NCI-H524 (cell line): Measurements from ENCODE around the gene DUSP8.
"Not testable (repeated sequence)": the region's sequence is repeated elsewhere in the genome, so short reads cannot be mapped to it uniquely, and the experiment has no call there.

Experiments
- DNase-seq, 2 experiments: peaks; one replicate each; lab custom pipeline; 2025; lab: John Stamatoyannopoulos, UW

Gene DUSP8, protein sequence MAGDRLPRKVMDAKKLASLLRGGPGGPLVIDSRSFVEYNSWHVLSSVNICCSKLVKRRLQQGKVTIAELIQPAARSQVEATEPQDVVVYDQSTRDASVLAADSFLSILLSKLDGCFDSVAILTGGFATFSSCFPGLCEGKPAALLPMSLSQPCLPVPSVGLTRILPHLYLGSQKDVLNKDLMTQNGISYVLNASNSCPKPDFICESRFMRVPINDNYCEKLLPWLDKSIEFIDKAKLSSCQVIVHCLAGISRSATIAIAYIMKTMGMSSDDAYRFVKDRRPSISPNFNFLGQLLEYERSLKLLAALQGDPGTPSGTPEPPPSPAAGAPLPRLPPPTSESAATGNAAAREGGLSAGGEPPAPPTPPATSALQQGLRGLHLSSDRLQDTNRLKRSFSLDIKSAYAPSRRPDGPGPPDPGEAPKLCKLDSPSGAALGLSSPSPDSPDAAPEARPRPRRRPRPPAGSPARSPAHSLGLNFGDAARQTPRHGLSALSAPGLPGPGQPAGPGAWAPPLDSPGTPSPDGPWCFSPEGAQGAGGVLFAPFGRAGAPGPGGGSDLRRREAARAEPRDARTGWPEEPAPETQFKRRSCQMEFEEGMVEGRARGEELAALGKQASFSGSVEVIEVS

GRCh38 chr11:1572197-1573076, at the start of gene DUSP8:
TSS of gene DUSP8 (minus strand) at chr11:1572271. CDS start at chr11:1565826, 6,445 bp downstream.
- DNase-seq, result peak in 1 of 2 experiments; percentile 61

DNA sequence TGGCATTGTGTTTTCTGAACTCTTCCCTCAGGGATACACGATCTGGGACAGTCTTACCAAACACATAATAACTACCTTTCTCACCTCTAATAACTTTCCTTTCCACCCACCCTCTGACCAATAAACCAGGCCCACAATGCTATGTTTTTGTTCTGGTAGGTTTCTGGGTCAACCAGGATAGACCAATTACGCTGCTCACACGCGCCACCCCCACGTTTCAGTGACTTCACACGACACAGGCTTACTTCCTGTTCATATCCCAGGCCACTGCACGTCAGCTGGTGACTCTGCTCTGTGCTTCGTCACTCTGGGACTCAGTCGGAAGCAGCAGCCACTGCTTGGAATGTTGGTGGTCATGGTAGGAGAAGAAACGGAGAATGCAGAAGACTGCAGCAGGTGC, 47.4 kb upstream of the DUSP8 start:
- no peak for DNase-seq

- DNase-seq, result no peak
These were observed 46.2 kb upstream of the DUSP8 start for GRCh38 chr11:1618231-1618630.

- no peak for DNase-seq
These were observed 36.3 kb upstream of the DUSP8 start, which contains the start of gene KRTAP5-3 for GRCh38 chr11:1608363-1608762. TSS of gene KRTAP5-3 (minus strand) at chr11:1608463. CDS start at chr11:1608385, 78 bp downstream.

GRCh38 chr11:1607901-1608300, 35.8 kb upstream of the DUSP8 start:
- not testable (repeated sequence) for DNase-seq

DNA sequence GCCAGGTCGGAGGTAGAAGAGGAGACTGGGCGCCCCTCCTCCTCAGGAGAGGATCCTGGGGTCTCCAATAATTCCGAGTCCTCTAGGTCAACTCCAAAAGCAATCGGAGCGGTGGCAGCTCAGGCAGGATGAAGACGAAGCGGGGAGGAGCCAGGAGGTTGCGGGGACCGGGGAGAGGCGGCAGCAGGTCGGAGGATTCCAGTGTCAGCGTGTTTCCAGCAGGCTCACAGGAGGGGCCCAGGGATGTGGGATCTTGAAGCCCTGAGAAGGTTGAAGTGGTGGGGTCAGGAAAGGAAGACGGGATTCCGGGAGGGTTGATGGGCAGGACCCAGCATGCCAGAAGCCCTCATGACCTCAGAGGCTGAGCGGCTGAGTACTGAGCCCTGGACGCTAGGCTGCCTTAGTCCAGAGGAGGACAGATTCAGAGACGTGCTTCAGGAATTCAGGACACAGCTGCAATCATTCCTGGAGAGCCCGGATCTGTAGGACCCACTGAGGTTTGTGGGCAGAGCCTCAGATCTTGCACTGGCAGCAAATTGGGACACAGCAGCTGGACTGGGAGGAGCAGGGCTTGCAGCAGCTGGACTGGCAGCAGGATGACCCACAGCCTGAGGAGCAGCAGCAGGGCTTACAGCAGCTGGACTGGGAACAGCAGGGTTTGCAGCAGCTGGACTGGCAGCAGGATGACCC, 35.2 kb upstream of the DUSP8 start:
- not testable (repeated sequence) for DNase-seq

DNA sequence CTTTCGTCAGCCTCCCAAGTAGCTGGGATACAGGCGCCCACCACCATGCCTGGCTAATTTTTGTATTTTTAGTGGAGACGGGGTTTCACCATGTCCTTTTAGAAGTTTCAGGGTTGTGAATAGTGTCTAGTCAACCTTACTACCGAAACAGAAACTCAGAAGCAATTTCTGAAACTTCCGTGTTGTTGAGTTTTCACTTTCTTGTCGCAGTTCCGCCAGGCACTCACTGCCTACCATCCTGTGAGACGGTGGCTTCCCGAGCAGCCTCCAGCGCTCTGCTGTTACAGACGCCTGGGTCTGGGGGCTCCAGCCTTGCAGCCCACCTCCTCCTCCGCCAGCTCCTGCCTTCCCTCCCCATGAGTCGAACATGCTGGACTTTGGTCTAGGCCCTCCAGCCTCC, 33.9 kb upstream of the DUSP8 start:
- DNase-seq, result not testable (repeated sequence)

DNA sequence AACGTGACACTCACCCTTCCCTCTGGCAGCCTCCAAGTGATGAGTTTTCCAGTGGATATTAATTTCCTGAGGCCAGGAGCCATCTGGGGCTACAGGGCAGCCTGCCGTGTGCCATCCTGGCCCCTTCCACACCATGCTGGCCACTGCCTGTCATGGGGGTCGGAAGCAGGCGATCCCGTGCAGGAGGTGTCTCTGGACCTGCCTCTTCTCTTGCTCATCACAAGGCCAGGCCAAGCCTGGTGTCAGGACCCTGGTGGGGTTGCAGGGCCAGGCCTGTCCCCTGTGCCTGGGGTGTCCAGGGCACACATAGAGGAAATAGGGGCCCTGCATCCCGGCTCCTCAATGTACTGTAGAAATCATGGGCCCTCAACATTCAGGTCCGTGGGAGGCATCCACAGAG, 32.6 kb upstream of the DUSP8 start:
- no peak for DNase-seq

- DNase-seq, result no peak
These were observed 32.1 kb upstream of the DUSP8 start for GRCh38 chr11:1604181-1604580.

GRCh38 chr11:1603629-1604028, 31.6 kb upstream of the DUSP8 start:
- no peak for DNase-seq

GRCh38 chr11:1601663-1602062, 29.6 kb upstream of the DUSP8 start:
- DNase-seq, result not testable (repeated sequence)

- no peak for DNase-seq
These were observed 28.6 kb upstream of the DUSP8 start for GRCh38 chr11:1600626-1601025.

DNA sequence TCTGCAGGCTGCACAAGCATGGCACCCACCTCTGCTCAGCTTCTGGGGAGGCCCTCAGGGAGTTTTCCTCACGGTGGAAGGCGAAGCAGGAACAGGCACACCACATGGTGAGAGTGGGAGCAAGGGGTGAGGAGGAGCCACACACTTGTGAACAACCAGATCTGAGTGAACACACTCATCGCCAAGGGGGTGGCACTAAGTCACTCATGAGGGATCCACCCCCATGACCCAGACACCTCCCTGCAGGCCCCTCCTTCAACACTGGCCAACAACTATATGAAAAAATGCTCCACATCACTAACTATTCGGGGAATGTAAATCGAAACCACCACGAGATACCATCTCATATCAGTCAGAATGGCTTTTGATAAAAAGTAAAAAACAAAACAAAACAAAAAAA, 26.7 kb upstream of the DUSP8 start:
- DNase-seq, result no peak

- DNase-seq, result not testable (repeated sequence)
These were observed 26.3 kb upstream of the DUSP8 start for GRCh38 chr11:1598406-1598805.

- no peak for DNase-seq
These were observed 25.9 kb upstream of the DUSP8 start, which contains the start of gene KRTAP5-2 for GRCh38 chr11:1597994-1598380. TSS of gene KRTAP5-2 (minus strand) at chr11:1598294. CDS start at chr11:1598250, 44 bp downstream.

DNA sequence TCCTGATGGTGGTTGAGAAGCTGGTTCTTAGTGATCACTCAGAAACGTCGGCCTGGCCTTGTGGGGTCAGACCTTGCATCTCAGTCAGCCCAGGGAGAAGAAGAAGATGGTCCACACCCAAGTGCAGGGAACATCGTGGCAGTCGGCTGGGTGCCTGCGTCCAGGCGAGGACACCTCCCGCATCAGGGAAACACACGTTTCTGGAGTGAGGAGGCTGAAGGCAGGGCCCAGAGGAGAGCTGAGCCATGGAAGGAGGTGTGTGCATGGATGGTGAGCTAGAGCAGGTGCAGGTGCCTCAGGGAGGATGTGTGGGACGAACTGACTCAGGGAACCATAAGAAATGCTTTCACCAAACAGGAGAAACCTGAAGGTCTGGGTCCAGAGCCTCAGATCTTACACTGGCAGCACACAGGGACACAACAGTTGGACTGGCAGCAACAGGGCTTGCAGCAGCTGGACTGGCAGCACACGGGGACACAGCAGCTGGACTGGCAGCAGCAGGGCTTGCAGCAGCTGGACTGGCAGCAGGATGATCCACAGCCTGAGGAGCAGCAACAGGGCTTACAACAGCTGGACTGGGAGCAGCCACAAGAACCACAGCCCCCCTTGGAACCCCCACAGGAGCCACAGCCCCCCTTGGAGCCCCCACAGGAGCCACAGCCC, 25.4 kb upstream of the DUSP8 start:
- no peak for DNase-seq

GRCh38 chr11:1596576-1597121, 24.6 kb upstream of the DUSP8 start:
- DNase-seq, result not testable (repeated sequence)

- peak in 1 of 2 experiments; percentile 17 for DNase-seq
These were observed 24.0 kb upstream of the DUSP8 start for GRCh38 chr11:1595994-1596575.

DNA sequence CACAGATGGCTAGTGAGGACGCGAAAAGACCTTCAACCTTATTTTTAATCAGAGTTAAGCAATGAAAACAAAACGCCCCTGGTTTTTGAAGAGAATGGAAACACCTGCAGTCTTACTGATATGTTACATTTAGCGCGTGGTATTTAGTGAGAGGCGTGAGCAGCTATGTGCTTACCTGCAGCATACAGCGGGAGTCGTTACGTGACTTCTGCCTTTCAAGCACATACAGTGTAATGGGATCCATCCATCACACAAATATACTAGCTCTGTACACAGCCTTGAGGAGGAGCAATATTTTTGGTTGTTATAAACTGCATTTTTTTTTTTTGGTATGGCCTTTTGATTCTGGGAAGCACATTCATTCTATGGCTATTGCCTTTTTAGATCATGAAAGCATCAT, 20.6 kb upstream of the DUSP8 start:
- DNase-seq, result no peak

DNA sequence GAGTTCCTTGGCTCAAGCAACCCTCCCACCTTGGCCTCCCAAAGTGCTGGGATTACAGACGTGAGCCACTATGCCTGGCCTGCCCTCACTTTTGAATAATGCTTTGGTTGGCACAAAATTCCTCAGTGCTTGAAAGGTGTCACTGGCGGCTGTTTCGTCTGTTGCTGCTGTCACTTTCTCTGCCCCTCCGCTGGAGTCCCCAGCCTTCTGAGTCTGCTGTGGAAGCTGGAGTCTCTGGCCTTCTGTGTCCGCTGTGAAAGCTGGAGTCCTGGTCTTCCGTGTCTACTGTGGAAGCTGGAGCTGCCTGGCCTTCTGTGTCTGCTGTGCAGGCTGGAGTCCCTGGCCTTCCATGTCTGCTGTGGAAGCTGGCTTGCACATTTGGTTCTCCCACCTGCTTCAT, 17.9 kb upstream of the DUSP8 start:
- no peak for DNase-seq
